Stimulated activated CD4-positive, alpha-beta T cell treated with anti-CD3 and anti-CD28 coated beads, Interleukin-15, amount 100 ng/mL, for 1 hour (primary cell): ENCODE data around the gene NUDT13.

Source experiments
- DNase-seq, 2 donors: peaks; one replicate each; pipeline ENCODE4 v3.0.0-alpha.2; 2020; ENCODE audit warnings: low read depth in 1 of 2, low spot score in 1 of 2

The NUDT13 gene

GRCh38 chr10:73161662-73162061, 51.4 kb downstream of the NUDT13 start:
- no peak for DNase-seq

- no peak for DNase-seq
These were observed 52.8 kb downstream of the NUDT13 start for GRCh38 chr10:73163096-73163495.

GRCh38 chr10:73166972-73167371, 56.7 kb downstream of the NUDT13 start:
- no peak for DNase-seq

- no peak for DNase-seq
These were observed 57.2 kb downstream of the NUDT13 start for GRCh38 chr10:73167458-73167782.

GRCh38 chr10:73167783-73168464, 57.7 kb downstream of the NUDT13 start, which contains the start of the genes ECD and FAM149B1:
TSS of gene ECD (minus strand) at chr10:73168008. CDS start at chr10:73163937, 4,071 bp downstream.
TSS of gene FAM149B1 (plus strand) at chr10:73168119. CDS start at chr10:73168340, 221 bp downstream.
- peak; percentile 71 to 87 for DNase-seq

DNA sequence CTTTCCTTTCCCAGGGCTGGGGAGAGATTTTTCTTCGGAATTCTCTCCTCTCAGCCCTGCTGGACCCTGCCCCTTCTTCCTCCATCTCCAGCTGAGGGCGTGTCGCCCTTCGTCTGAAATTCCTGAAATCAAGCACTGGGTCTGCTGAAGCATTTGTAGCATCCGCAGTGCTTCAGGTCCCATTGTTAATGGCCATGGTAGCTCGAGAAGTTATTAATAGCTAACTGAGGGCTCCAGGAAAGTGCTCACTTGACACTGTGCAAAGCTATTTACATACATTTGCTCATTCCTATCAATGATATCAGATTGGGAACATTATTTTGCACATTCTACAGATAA, 58.2 kb downstream of the NUDT13 start:
- DNase-seq: no peak

- DNase-seq: no peak
These were observed 59.1 kb downstream of the NUDT13 start for GRCh38 chr10:73169320-73169719.

GRCh38 chr10:73172867-73173266, 62.6 kb downstream of the NUDT13 start:
- no peak for DNase-seq

- DNase-seq: no peak
These were observed 64.1 kb downstream of the NUDT13 start for GRCh38 chr10:73174148-73174925.
